Measurements from ENCODE around the gene PRR16.

PRR16 gene

DNA sequence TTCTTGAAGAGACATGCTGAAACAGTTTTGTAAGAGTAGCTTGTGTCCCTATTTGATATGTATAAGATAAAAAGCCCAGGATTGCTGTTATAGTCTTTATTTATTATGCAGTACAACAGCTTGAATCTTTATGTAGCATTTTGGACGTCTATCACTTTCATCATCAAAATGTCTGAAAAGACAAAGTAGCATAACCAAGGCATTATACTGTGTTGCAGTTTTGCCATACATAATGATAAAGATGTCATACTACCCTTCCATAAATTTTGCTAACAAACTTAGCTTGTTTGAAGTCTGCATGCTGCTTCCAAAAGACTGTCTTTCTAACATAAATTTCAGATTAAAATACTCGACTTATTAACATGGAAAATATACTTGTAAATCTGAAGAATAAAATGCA, 127.8 kb downstream of the PRR16 start:
- DNase-seq: no peak

DNA sequence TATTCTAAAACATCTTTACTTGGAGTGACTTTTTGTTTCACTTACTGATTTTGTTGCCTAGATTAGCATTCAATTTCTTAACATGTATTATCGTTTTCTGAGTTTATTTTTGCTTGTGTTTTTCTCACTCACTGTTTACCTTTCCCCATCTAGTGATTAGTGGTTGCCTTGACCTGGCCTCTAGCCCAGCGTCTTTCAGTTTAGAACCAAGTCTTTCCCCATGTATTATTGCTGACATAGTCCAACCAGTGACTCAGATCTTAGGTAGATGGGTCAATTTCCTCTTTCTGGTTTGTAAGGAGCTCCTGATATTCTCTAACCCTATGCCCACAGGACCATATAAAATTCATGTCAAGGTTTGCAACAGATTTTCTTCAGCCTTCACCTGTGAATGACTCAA, 135.5 kb downstream of the PRR16 start:
- no peak for DNase-seq

DNA sequence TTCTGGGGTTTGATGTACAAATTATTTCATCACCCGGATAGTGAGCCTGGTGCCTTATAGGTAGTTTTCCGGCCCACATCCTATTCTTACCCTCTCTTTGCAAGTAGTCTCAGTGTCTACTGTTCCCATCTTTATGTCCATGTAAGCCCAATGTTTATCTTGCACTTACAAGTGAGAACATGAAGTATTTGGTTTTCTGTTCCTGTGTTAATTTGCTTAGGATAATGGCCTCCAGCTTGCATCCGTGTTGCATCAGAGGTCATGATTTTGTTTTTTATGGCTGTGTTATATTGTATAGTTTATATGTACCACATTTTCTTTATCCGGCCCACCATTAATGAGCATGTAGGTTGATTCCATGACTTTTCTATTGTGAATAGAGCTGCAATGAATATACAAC, 136.5 kb downstream of the PRR16 start:
- no peak for DNase-seq

DNA sequence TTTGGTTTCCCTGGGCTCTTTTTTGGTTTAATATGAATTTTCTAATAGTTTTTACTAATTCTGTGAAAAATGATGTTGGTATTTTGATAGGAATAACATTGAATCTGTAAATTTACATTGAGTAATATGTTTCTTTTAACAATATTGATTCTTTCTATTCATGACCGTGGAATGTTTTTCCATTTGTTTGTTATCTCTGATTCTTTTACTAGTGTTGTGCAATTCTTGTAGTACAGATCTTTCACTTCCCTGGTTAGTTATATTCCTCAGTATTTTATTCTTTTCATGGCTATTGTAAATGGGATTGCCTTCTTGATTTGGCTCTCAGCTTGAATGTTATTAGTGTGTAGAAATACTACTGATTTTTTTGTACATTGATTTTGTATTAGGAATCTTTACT, 137.9 kb downstream of the PRR16 start:
- DNase-seq: no peak

DNA sequence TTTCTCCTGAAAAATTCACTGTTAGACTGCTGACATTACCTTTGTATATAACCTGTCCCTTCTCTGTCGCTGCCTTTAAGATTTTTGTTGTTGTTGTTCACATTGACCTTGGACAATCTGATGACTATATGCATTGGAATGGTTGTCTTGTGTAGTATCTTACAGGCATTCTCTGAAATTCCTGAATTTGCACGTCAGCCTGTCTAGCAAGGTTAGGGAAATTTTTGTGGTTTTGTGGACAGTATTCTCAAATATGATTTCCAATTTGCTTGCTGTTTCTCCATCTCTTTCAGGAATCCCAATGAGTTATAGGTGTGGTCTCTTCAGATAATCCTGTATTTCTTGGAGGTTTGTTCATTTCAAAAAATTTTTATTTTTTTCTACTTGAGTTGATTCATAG, 140.8 kb downstream of the PRR16 start:
- no peak for DNase-seq

DNA sequence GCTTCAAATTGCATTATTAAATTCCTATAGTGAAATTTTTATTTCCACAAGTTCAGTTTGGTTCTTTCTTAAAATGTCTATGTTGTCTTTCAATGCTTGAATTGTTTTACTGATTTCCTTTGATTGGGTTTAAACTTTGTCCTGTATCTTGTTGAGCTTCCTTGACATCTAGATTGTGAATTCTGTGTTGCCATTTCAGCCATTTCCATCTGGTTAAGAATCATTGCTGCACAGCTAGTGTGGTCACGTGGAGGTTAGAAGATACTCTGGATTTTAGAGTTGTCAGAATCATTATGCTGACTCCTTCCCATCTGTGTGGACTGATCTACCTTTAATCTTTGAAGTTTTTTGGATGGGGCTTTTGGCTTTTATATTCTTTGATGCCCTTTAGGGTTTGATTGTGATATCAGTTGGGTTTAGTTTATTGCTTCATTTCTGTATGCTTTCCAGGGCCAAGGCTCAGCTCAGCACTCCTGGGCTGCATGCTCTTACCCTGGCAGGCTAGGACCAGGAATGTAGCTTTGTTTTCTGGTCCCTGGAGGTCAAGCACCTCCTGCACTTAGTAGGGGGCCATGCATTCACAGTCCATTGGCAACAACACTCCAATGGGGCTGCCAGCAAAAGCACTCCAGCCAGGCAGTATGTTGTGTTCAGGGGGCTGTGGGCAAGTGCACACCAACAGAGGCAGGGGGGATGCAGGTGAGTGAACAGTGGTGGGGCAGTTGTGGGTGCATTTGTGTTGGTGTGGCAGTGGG, 141.4 kb downstream of the PRR16 start:
- DNase-seq: no peak

DNA sequence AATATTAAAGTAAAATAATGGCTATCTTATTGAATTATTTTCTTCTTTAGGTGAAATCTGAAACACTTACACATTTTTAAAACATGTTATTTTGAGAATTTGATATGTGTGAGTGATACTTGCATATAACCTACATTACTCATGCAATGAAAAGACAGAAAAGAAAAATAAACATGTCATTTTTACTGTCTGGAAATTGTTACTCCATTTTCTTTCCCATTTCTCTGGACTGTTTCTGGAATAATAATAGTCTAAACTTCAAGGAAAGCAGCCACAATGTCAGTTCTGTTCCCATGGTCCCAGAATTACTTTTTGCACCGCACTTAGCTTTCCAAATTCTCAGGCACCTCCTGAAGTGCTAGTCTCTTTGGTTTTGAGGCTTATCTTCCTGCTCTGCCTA, 145.5 kb downstream of the PRR16 start:
- DNase-seq: no peak

DNA sequence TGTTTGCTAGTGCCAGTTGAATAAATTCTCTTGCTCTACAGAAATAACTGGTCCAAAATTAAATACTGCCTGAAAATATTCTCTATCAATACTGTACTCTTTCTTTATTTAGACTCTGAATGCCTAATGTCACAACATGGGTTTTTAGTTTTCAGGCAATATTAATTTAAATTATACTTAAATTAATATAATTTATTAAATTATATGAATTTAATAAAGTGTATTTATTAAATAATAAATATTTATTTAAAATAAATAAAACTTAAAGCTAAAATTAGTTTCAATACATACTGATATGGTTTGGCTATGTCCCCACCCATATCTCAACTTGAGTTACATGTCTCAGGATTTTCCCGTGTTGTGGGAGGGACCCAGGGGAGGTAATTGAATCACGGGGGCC, 146.0 kb downstream of the PRR16 start:
- no peak for DNase-seq

DNA sequence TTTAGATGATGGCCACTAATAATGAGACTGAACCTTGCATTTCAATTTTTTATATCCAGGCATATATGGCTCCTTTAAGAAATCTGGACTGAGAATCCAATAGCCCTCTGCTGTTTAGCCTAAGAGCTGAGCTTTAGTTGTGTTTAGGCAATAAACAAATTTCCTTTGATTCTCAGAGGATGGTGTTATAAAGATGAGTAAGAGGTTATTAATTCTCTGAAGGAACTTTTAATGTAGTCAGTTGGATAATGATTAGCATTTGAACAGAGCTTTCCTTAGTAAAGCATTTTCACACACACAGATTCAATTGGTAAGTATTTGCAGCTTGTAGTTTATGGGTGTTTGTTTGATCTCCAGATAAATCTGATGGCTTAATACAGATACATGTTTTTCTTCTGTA, 149.6 kb downstream of the PRR16 start:
- no peak for DNase-seq

DNA sequence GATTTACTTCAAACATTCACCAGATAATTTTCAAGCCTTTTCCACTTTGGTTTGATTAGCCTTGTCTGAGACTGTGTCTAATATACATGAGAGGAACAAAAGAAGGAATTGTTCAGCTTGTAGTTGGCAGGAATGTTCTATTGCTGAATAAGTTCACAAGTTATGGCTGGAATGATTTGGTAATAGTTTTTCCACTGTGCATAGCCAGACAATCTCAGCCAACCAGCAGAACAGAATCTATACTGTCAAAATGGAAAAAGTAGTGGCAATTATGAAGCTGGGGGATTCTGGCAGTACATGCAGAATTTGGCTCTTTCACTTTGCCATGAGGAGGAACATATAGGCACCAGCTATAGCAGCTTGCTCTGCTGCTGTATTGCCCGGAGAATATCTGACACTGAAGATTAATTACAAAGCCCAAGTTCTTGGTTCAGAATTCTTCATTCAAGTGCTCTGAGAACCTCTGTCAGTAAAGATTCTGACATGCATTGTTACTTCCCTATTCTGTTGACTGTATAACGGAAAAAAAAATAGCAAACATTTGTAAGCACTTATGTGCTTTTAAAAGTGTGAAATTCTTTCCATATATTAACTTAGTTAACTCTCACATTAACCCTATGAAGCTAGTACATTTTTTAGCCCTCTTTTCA, 150.6 kb downstream of the PRR16 start:
- no peak for DNase-seq

DNA sequence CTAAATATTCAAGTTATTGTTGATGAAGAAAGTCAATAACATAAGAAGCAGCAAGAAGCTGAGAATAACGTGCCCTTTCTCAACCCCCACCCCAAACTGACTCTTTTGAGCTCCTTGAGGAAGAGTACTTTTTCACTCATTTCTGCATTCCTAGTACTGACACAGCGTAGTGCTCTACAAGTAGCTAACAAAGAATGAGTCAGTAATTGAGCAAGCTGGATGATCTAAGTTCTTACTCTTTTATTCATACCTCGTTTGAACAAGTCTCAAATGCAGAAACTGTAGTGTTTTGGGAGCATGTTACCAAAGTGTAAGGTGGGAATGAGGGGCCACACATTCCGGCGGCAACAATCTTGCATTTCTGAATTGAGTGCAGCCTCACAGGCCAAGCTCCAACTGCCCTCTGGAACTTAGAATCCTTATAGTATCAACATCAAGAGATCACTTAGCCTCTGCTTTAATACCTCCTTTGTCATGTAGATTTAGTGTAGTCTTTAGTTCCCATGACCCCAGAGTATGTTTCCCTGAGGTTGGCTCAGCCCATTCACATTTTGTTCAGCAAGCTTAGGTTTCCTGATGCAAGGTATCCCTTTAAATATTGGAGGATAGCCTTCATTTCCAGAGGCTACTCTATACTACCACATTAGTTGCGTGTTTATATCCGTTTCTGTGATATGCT, 152.0 kb downstream of the PRR16 start:
- DNase-seq: no peak

DNA sequence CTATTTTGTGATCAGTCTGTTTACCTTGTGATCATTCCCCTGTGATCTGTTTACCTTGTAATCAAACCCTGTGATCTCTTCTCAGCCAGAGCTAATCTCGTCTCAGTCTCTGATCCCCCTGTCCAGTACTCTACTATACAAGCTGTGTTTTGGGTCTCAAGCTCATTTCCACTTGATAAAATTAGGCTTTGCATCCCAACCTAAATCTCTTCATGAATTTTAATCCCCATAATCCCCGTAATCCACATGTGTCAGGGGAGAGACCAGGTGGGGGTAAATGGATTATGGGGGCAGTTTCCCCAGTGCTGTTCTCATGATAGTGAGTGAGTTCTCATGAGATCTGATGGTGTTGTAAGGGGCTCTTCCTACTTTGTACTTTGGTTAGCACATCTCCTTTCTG, 157.2 kb downstream of the PRR16 start:
- no peak for DNase-seq

DNA sequence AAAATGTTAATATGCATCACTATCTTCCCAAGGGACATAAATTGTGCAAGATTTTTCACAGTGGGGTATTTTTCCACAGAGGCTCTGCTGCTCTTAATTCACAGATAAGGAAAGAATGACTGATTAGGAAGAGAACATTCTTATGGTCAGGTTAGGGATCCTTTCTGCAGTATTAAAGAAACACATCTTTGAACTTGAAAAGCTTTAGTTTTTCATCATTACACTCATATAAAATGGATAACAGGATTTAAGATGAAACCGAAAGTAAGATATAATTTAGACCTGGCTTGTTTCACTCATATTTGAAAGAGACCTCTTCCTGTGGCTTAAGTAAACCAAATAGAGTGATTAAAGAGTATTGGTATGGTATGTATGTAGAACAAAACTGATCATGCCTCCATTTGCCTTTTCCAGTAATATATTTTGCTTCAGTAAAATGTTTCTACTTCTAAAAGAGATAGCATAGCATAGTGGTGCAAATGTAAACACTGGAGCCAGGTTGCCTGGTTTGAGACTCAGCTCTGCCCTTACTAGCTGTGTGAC, 160.0 kb downstream of the PRR16 start:
- DNase-seq: no peak

DNA sequence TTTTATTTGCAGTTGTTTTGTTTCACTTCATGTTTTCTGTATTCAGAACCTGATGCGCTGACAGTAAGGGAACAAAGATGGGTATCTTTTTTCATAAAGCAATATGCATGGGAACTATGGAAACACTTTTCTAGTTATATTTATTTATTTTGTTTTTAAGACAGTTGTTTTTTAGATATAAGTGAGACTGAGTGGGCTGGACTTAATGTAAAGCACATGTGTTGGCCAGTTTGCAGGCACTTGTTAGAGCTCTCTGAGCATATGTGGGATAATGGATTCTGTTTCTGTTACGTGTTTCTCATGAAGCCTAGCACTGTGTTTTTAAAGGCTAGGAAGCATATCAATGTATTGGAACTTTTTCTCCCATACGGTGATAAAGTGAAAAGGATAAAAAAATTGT, 164.1 kb downstream of the PRR16 start:
- DNase-seq: no peak

DNA sequence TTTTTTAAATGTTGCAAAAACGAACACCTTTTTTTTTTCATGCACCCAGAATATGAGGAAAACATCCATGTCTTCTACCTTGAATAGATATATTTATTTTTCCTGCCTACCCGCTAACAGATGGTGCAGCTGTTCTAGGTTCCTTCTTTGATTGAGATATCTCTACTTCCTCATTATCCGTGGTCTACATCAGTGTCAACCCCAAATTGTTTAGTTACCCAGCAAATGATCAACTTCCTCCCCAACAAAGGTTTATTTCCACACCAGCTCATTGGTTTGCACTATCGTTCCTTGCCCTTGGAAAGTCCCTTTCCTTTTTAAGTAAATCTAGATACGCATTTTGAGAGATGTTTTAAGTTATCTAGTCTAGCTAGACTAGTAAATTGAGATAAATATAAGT, 166.4 kb downstream of the PRR16 start:
- DNase-seq: no peak

DNA sequence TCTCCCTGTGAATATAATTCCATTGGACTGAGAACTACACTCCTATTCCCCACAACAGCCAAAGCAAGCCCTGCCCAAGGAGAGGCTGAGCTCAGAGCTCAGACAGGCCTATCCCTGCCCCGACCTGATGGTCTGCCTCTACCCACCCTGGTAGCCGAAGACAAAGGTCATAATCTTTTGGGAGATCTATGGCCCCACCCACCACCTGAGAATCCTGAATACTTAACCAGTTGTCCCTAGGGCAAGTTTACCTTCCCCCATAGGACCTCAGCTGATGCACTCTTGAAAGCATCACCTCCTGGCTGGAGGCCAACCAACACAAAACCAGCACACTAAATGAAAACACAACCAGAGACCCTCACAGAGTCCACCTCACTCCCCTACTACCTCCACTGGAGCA, 167.5 kb downstream of the PRR16 start:
- no peak for DNase-seq

DNA sequence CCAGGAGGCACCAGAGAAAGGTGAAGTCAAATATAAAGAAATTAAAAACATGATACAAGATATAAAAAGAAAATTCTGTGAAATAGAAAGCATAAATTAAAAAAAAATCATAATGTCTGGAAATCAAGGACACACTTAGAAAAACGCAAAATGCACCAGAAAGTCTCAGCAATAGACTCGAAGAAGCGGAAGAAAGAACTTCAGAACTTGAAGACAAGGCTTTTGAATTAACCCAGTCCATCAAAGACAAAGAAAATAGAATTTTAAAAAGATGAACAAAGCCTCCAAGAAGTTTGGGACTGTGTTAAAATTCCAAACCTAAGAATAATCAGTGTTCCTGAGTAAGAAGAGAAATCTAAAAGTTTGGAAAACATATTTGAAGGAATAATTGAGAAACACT, 168.3 kb downstream of the PRR16 start:
- no peak for DNase-seq

DNA sequence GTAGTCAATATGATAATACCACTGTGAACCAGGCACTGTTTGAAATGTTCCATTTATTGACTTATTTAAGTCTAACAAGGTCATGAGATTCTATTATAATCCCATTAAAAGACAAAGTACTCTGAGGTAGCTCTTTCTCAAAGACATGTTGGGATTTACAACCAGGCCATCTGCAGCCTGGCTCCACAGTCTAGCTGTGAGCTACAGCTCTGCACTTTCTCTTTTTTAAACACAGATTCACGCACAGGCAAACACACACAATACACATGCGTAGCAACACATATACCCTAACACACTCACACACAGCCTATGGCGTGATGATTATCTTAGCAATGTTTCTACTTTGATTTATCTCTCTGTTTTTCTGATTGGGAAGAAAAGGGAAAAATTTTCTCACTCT, 174.3 kb downstream of the PRR16 start:
- no peak for DNase-seq

DNA sequence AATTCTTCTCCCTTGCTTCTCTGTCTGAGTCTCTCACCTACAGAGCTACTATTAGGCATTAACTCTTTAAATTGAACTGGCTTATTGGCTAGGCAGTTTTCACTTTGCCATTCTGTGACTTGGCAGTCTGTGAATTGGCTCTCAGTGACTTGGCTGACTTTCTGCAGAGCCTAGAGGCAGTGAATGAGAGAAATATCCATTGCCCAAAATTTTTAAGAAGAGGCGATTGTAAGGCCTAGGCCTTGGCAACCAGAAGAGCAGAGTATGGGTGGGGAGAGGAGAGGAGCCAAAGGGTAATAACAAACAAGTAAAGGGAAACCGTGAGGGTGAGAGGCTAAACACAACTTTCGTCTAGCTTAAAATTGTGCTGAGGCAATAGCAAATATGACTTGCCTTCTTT, 176.7 kb downstream of the PRR16 start:
- DNase-seq: no peak

DNA sequence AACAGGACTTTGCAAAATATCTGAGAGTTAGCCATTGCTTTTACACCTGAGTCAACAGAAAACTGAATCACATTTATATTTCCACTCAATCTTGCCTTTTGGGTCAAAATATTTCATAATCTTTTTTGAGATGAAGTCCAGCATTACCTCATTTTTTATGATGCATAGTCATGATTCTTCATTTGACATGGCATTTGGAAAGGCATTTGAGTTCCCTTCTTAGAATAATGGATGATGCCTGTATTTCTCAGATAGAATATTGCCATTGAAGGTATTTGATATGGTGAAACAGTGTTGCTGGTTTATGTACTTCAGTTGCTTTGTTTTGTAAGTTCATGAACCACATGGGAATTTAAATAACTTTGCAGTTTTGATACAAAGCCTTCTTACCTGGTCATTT, 180.4 kb downstream of the PRR16 start:
- no peak for DNase-seq

DNA sequence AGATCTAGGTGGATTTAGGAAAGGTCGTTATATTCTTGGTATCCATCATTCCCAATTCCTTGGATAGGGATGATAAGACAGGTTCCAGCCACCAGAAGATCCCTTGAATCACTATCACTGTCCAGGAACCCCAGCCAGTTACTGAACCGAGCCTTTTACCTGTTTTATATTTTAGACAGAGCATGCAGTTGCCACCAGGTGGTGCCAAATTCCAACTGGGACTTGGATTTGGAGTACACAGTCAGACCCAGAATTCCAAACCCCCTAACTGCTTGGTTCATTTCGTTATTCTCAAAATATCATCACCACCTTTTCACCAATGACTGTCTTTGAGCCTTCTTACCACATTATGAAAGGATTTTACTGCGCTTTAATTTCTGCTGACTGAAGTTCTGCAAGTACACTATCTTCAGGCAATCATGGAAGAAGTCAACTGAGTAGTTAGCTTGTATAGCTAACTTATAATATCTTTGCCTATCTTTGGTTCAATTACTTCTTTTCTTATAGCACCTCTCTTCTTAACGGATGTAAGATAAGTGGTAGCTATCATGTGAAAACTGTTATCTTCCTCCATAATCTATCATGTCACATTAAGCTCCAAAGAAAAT, 191.8 kb downstream of the PRR16 start:
- DNase-seq: peak; percentile 29

DNA sequence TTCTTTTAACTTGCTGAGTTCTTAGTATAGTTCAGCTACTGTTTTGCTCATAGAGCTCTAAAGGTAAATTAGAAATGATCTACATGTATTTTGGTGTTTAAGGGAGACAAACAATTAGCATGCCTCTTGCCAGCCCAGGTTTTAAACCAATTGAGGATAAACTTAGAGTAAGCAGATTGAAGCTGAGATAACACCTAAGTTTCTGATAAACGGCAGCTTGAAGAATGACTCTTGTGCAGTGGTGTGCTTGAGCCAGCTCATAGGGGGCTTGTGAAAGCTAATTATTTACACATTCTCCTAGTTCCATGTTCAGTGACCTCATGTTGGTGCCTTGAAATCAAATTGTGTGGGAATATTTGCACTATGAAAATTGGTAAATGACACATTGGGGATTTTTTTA, 193.0 kb downstream of the PRR16 start:
- no peak for DNase-seq

DNA sequence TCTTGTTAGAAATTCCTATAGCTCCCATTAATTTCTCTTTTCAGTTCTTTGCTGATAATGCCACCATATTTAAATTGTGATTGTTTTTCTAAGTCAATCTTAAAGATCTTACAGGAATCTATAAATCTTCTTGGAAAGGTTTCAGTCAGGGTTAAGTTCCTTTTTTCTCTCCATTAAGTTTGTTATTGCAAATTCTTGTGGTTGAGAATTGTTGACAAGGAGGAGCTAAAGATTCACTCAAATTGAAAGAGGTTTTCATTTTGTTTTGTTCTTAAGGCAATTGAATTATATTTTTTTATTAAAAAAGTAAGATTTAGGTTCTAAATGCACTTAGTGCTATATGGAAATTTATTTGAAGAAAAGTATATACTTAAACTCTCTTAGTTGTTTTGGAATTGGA, 213.4 kb downstream of the PRR16 start:
- no peak for DNase-seq

DNA sequence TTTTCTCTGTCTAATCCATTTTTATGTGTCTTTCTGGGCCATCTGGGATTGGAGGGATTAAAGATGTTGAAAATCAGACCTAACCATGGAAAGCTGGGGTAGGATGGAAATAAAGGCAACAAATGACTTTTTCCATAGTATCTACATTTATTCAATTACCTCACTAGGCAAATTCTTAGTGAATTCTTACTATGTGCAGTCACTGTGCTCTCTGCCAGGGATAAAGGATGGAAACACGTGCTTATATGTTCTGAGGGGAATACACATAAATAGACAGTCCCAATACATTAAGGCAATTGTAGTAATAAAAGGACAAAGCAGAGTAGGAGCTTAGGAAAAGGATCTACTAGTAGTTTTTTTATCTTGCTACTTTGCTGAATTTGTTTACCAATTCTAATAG, 214.2 kb downstream of the PRR16 start:
- no peak for DNase-seq

All from suppressor macrophage treated with lipopolysaccharide for 4 hours (primary cell).